WTC11 (cell line): Measurements from ENCODE around the gene SNX24. TPM values are rescaled to one million over a fixed set of nuclear protein-coding genes. Genes with fewer than 3 reads are reported as not detected.

Source experiments
- ATAC-seq: fragments of 200-7000 bp; cut with Tn5 transposase; 2 replicates; pipeline ENCODE4 v1.10.0; 2021; ENCODE audit warnings: mild to moderate bottlenecking, moderate library complexity
- CTCF ChIA-PET: fragments of 300-600 bp; sonication (Branson Sonifier 250); formaldehyde crosslinking; loops from one replicate; lab custom pipeline; 2021; ENCODE audit warnings: antibody characterized with exemption; lab: Charles Lee
- POLR2A ChIA-PET: fragments of 350-600 bp; sonication (Branson Sonifier 250); formaldehyde crosslinking; loops from one replicate; lab custom pipeline; 2021; ENCODE audit warnings: antibody characterized with exemption; lab: Charles Lee
- DNase-seq: peaks from one replicate; pipeline ENCODE4 v3.0.0; 2021; ENCODE audit warnings: low spot score
- H3K27ac Mint-ChIP-seq: 2 replicates; pipeline ENCODE4 v1.8.0; 2021; ENCODE audit warnings: mixed read lengths
- H3K27me3 Mint-ChIP-seq: 2 replicates; pipeline ENCODE4 v1.8.0; 2021; ENCODE audit warnings: low read depth, mild to moderate bottlenecking, moderate library complexity, mixed read lengths
- H3K36me3 Mint-ChIP-seq: 2 replicates; pipeline ENCODE4 v1.8.0; 2021; ENCODE audit warnings: mixed read lengths
- H3K4me1 Mint-ChIP-seq: 2 replicates; pipeline ENCODE4 v1.8.0; 2022; ENCODE audit warnings: mixed read lengths
- H3K4me3 Mint-ChIP-seq: 2 replicates; pipeline ENCODE4 v1.8.0; 2021; ENCODE audit warnings: mild to moderate bottlenecking, moderate library complexity, mixed read lengths
- H3K9me3 Mint-ChIP-seq: 2 replicates; pipeline ENCODE4 v1.8.0; 2021; ENCODE audit warnings: mixed read lengths
- CREM ChIP-seq: sonication (generic); formaldehyde crosslinking; IDR thresholded peaks from 2 replicates; pipeline ENCODE4 v1.8.1; 2022; ENCODE audit warnings: mild to moderate bottlenecking, missing genetic modification reagents, moderate library complexity
- ELF4 ChIP-seq: sonication (generic); formaldehyde crosslinking; IDR thresholded peaks from 2 replicates; pipeline ENCODE4 v1.8.1; 2022; ENCODE audit warnings: low read depth, mild to moderate bottlenecking, moderate library complexity, missing genetic modification reagents
- EMX1 ChIP-seq: fragments of 250-450 bp; sonication (Bioruptor Pico); IDR thresholded peaks from 2 replicates; pipeline ENCODE4 v1.8.0; 2021; ENCODE audit warnings: mild to moderate bottlenecking
- ETV6 ChIP-seq: sonication (generic); formaldehyde crosslinking; IDR thresholded peaks from 2 replicates; pipeline ENCODE4 v1.8.1; 2022; ENCODE audit warnings: mild to moderate bottlenecking, missing genetic modification reagents
- FOXK1 ChIP-seq: sonication (generic); formaldehyde crosslinking; IDR thresholded peaks from 2 replicates; pipeline ENCODE4 v1.8.0; 2022; ENCODE audit warnings: mild to moderate bottlenecking, moderate library complexity, missing genetic modification reagents
- JAZF1 ChIP-seq: fragments of 250-450 bp; sonication (Bioruptor Pico); IDR thresholded peaks from 2 replicates; pipeline ENCODE4 v1.9.0; 2021; ENCODE audit warnings: moderate library complexity, mild to moderate bottlenecking, inconsistent platforms
- JUN ChIP-seq: sonication (generic); formaldehyde crosslinking; IDR thresholded peaks from 2 replicates; pipeline ENCODE4 v1.8.0; 2023; ENCODE audit warnings: mild to moderate bottlenecking, missing genetic modification reagents
- MXD4 ChIP-seq: fragments of 250-450 bp; sonication (Bioruptor Pico); IDR thresholded peaks from 2 replicates; pipeline ENCODE4 v1.8.0; 2021; ENCODE audit warnings: mild to moderate bottlenecking, moderate library complexity, borderline replicate concordance
- MYBL2 ChIP-seq: sonication (generic); formaldehyde crosslinking; IDR thresholded peaks from 2 replicates; pipeline ENCODE4 v1.8.1; 2023; ENCODE audit warnings: mild to moderate bottlenecking, moderate library complexity, missing genetic modification reagents
- NFYB ChIP-seq: sonication (generic); formaldehyde crosslinking; conservative IDR thresholded peaks from 2 replicates; pipeline ENCODE4 v1.8.0; 2022; ENCODE audit warnings: low read depth, missing genetic modification reagents
- OVOL2 ChIP-seq: fragments of 250-450 bp; sonication (Bioruptor Pico); IDR thresholded peaks from 2 replicates; pipeline ENCODE4 v1.9.0; 2021; ENCODE audit warnings: mild to moderate bottlenecking, borderline replicate concordance
- PRRX2 ChIP-seq: fragments of 250-450 bp; sonication (Bioruptor Pico); IDR thresholded peaks from 2 replicates; pipeline ENCODE4 v1.8.0; 2021; ENCODE audit warnings: mild to moderate bottlenecking
- SP1 ChIP-seq: sonication (generic); formaldehyde crosslinking; conservative IDR thresholded peaks from 2 replicates; pipeline ENCODE4 v1.8.1; 2022; ENCODE audit warnings: missing genetic modification reagents
- TP53 ChIP-seq: sonication (generic); formaldehyde crosslinking; IDR thresholded peaks from 2 replicates; pipeline ENCODE4 v1.8.1; 2023; ENCODE audit warnings: mild to moderate bottlenecking, missing genetic modification reagents
- ZNF396 ChIP-seq: fragments of 250-450 bp; sonication (Bioruptor Pico); IDR thresholded peaks from 2 replicates; pipeline ENCODE4 v1.8.0; 2021; ENCODE audit warnings: mild to moderate bottlenecking, moderate library complexity, borderline replicate concordance
- ZNF416 ChIP-seq: fragments of 250-450 bp; sonication (Bioruptor Pico); IDR thresholded peaks from 2 replicates; pipeline ENCODE4 v1.9.0; 2021; ENCODE audit warnings: mild to moderate bottlenecking, inconsistent platforms
- ZNF423 ChIP-seq: fragments of 250-450 bp; sonication (Bioruptor Pico); IDR thresholded peaks from 2 replicates; pipeline ENCODE4 v2.1.2; 2022; ENCODE audit warnings: mild to moderate bottlenecking, moderate library complexity
- ZNF671 ChIP-seq: fragments of 250-450 bp; sonication (Bioruptor Pico); IDR thresholded peaks from 2 replicates; pipeline ENCODE4 v1.8.0; 2021; ENCODE audit warnings: mild to moderate bottlenecking
- total RNA-seq: library from RNA; stranded (reverse); gene quantifications from 3 replicates; pipeline ENCODE4 v1.2.3, GENCODE V29; 2021
- TF ChIP-seq, protein P1 (sequence below): fragments of 250-450 bp; sonication (Bioruptor Pico); IDR thresholded peaks from 2 replicates; pipeline ENCODE4 v1.9.0; 2021; ENCODE audit warnings: mild to moderate bottlenecking
- TF ChIP-seq, protein P2 (sequence below): sonication (generic); formaldehyde crosslinking; IDR thresholded peaks from 2 replicates; pipeline ENCODE4 v1.8.0; 2022; ENCODE audit warnings: mild to moderate bottlenecking, missing genetic modification reagents
- TF ChIP-seq, protein P3 (sequence below): sonication (generic); formaldehyde crosslinking; IDR thresholded peaks from 2 replicates; pipeline ENCODE4 v1.8.0; 2023; ENCODE audit warnings: mild to moderate bottlenecking, missing genetic modification reagents
- TF ChIP-seq, protein P4 (sequence below): sonication (generic); formaldehyde crosslinking; IDR thresholded peaks from 2 replicates; pipeline ENCODE4 v1.8.0; 2022; ENCODE audit warnings: mild to moderate bottlenecking, missing genetic modification reagents
- TF ChIP-seq, protein P5 (sequence below): sonication (generic); formaldehyde crosslinking; IDR thresholded peaks from 2 replicates; pipeline ENCODE4 v1.8.1; 2023; ENCODE audit warnings: mild to moderate bottlenecking, missing genetic modification reagents
- TF ChIP-seq, protein P6 (sequence below): sonication (generic); formaldehyde crosslinking; IDR thresholded peaks from 2 replicates; pipeline ENCODE4 v1.8.1; 2023; ENCODE audit warnings: mild to moderate bottlenecking, missing genetic modification reagents

Gene SNX24
- total RNA-seq, 1 experiment from 2014 or later: 15.5 TPM

DNA sequence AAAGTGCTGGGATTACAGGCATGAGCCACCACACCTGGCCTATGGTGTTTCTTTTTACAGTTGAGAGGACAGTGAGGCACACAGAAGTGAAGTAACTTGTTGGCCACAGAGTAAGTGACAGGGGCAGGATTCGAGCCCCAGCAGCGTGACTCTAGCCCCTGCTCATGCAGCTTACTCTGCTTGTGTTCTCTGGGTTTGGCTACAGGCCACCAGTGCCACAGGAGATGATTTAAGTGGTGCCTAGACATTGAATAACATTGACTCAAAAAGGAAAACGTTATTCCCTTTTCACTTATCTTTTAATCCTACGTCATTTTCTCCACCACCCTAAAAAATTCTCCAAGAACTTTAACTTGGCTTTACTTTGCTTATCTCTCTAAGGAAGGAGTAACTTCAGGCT, 61.4 kb downstream of the SNX24 start:
- no peaks in the 10 kb centered on the region for H3K9me3 Mint-ChIP-seq
- POLR2A ChIA-PET: no interaction called here
- peaks cover 10% of the 10 kb centered on the region for H3K4me1 Mint-ChIP-seq
- no peaks in the 10 kb centered on the region for H3K36me3 Mint-ChIP-seq
- TF ChIP-seq ETV6 (CRISPR knock-in tag) (no peak), PRRX2 (no peak), ZNF671 (CRISPR knock-in tag) (no peak), TP53 (CRISPR knock-in tag) (no peak), JAZF1 (CRISPR knock-in tag) (no peak), ZNF423 (CRISPR knock-in tag) (no peak), MXD4 (CRISPR knock-in tag) (no peak), JUN (CRISPR knock-in tag) (no peak), EMX1 (CRISPR knock-in tag) (no peak)
- TF ChIP-seq, protein P1, sequence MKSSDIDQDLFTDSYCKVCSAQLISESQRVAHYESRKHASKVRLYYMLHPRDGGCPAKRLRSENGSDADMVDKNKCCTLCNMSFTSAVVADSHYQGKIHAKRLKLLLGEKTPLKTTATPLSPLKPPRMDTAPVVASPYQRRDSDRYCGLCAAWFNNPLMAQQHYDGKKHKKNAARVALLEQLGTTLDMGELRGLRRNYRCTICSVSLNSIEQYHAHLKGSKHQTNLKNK (CRISPR knock-in tag): no peak
- TF ChIP-seq, protein P2, sequence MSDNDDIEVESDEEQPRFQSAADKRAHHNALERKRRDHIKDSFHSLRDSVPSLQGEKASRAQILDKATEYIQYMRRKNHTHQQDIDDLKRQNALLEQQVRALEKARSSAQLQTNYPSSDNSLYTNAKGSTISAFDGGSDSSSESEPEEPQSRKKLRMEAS (CRISPR knock-in tag): no peak
- TF ChIP-seq, protein P3, sequence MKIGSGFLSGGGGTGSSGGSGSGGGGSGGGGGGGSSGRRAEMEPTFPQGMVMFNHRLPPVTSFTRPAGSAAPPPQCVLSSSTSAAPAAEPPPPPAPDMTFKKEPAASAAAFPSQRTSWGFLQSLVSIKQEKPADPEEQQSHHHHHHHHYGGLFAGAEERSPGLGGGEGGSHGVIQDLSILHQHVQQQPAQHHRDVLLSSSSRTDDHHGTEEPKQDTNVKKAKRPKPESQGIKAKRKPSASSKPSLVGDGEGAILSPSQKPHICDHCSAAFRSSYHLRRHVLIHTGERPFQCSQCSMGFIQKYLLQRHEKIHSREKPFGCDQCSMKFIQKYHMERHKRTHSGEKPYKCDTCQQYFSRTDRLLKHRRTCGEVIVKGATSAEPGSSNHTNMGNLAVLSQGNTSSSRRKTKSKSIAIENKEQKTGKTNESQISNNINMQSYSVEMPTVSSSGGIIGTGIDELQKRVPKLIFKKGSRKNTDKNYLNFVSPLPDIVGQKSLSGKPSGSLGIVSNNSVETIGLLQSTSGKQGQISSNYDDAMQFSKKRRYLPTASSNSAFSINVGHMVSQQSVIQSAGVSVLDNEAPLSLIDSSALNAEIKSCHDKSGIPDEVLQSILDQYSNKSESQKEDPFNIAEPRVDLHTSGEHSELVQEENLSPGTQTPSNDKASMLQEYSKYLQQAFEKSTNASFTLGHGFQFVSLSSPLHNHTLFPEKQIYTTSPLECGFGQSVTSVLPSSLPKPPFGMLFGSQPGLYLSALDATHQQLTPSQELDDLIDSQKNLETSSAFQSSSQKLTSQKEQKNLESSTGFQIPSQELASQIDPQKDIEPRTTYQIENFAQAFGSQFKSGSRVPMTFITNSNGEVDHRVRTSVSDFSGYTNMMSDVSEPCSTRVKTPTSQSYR: no peak
- TF ChIP-seq, protein P4, sequence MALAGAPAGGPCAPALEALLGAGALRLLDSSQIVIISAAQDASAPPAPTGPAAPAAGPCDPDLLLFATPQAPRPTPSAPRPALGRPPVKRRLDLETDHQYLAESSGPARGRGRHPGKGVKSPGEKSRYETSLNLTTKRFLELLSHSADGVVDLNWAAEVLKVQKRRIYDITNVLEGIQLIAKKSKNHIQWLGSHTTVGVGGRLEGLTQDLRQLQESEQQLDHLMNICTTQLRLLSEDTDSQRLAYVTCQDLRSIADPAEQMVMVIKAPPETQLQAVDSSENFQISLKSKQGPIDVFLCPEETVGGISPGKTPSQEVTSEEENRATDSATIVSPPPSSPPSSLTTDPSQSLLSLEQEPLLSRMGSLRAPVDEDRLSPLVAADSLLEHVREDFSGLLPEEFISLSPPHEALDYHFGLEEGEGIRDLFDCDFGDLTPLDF (CRISPR knock-in tag): no peak
- TF ChIP-seq, all 79 proteins: peak for 0
- Mint-ChIP-seq H3K4me3 (no peak overlapping the region), H3K27ac (no peak overlapping the region), H3K27me3 (no peaks in the 10 kb centered on the region)
- 0 out of 2 replicates have a peak, but pooled peaks have one; percentile 31 for ATAC-seq
- CTCF ChIA-PET: no interaction called here
- no peak for DNase-seq

DNA sequence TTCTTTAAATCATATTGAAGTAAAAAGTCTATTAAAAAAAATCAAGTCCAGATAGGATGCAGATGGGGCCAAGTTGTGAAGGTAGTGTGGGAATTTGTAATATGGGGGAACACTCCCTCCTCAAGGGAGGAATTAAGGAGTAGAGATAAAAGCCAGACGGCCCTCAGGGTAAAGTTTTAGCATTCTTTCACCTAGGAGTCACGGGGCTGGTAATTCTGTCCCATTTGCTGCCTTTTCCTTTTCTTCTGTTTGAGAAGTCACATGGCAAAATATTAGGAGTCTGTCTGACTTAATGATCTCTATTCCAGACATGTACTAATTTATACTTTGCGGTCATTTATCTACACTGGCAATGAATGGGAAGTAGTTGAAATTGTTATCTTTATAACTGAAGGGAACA, 61.9 kb downstream of the SNX24 start:
- 0 out of 2 replicates have a peak, but pooled peaks cover under 1% of the 10 kb centered on the region for H3K36me3 Mint-ChIP-seq

DNA sequence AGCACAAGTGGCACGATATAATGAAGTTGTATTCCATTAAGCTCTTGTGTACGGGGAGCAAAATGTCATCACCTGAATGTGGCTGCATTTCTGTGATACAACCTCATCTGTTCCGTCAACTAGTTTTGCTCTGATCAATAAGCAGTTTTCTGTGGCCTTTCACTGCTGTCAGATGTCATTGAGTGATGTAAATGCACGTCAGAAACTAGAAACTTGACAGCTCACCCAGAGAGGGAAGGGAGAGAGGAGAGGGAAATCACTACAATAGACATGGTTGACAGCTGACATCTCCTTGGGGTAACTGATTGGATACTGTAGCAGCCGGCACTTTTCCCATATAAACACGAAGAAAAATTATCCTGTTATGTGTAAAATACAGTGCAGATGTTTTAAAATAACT, 62.7 kb downstream of the SNX24 start:
- H3K9me3 Mint-ChIP-seq: peaks cover 6% of the 10 kb centered on the region
- POLR2A ChIA-PET: no interaction called here
- peaks cover 6% of the 10 kb centered on the region for H3K36me3 Mint-ChIP-seq
- ATAC-seq (no peak), DNase-seq (no peak)
- H3K4me1 Mint-ChIP-seq: peaks cover 10% of the 10 kb centered on the region
- H3K4me3 Mint-ChIP-seq: no peak overlapping the region
- no peak overlapping the region for H3K27ac Mint-ChIP-seq
- CTCF ChIA-PET: no interaction called here
- no peaks in the 10 kb centered on the region for H3K27me3 Mint-ChIP-seq
- TF ChIP-seq, protein P5, sequence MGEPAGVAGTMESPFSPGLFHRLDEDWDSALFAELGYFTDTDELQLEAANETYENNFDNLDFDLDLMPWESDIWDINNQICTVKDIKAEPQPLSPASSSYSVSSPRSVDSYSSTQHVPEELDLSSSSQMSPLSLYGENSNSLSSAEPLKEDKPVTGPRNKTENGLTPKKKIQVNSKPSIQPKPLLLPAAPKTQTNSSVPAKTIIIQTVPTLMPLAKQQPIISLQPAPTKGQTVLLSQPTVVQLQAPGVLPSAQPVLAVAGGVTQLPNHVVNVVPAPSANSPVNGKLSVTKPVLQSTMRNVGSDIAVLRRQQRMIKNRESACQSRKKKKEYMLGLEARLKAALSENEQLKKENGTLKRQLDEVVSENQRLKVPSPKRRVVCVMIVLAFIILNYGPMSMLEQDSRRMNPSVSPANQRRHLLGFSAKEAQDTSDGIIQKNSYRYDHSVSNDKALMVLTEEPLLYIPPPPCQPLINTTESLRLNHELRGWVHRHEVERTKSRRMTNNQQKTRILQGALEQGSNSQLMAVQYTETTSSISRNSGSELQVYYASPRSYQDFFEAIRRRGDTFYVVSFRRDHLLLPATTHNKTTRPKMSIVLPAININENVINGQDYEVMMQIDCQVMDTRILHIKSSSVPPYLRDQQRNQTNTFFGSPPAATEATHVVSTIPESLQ: no peak
- no peak for TF ChIP-seq NFYB (CRISPR knock-in tag)
- no peak for TF ChIP-seq SP1 (CRISPR knock-in tag)
- TF ChIP-seq, protein P3: no peak
- TF ChIP-seq FOXK1 (CRISPR knock-in tag): no peak
- TF ChIP-seq OVOL2 (CRISPR knock-in tag): no peak
- TF ChIP-seq ZNF396 (CRISPR knock-in tag): no peak
- TF ChIP-seq, protein P1 (CRISPR knock-in tag): no peak
- no peak for TF ChIP-seq ELF4 (CRISPR knock-in tag)

More for the DNA sequence above, 61.9 kb downstream of the SNX24 start:
- Mint-ChIP-seq H3K9me3 (no peaks in the 10 kb centered on the region), H3K27me3 (no peaks in the 10 kb centered on the region), H3K27ac (no peak overlapping the region), H3K4me1 (peaks cover 10% of the 10 kb centered on the region), H3K4me3 (no peak overlapping the region)
- TF ChIP-seq MYBL2 (no peak), ZNF423 (CRISPR knock-in tag) (no peak), CREM (CRISPR knock-in tag) (no peak), JUN (CRISPR knock-in tag) (no peak), ZNF416 (CRISPR knock-in tag) (no peak)
- TF ChIP-seq, protein P6, sequence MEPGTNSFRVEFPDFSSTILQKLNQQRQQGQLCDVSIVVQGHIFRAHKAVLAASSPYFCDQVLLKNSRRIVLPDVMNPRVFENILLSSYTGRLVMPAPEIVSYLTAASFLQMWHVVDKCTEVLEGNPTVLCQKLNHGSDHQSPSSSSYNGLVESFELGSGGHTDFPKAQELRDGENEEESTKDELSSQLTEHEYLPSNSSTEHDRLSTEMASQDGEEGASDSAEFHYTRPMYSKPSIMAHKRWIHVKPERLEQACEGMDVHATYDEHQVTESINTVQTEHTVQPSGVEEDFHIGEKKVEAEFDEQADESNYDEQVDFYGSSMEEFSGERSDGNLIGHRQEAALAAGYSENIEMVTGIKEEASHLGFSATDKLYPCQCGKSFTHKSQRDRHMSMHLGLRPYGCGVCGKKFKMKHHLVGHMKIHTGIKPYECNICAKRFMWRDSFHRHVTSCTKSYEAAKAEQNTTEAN: no peak
- CTCF ChIA-PET: no interaction called here
- POLR2A ChIA-PET: no interaction called here
- no peak for DNase-seq
- peak; percentile 74 for ATAC-seq
